Loucy (cell line): ENCODE results near the gene FAM162B.
A peak's percentile ranks its signal among the peaks of the same experiment; 100 is the strongest.

Source experiments
- H2AFZ ChIP-seq: fragments of 200-600 bp; sonication (generic); 2 replicates; pipeline ENCODE4 v1.6.0; 2016; ENCODE audit warnings: antibody characterized with exemption, mild to moderate bottlenecking, low read length, moderate library complexity
- H3F3A ChIP-seq: fragments of 200-600 bp; 2 replicates; pipeline ENCODE4 v1.6.0; 2016; ENCODE audit warnings: antibody characterized with exemption, low read depth, mild to moderate bottlenecking
- H3K27me3 ChIP-seq: fragments of 200-600 bp; sonication (generic); 2 replicates; pipeline ENCODE4 v1.6.1; 2014; ENCODE audit warnings: low read length, mild to moderate bottlenecking; ENCODE audit not compliant: insufficient read depth, poor library complexity, severe bottlenecking
- H3K36me3 ChIP-seq: fragments of 200-600 bp; sonication (generic); 2 replicates; pipeline ENCODE4 v1.6.1; 2016; ENCODE audit warnings: low read length; ENCODE audit not compliant: insufficient read depth
- H3K4me1 ChIP-seq: fragments of 200-600 bp; sonication (generic); 2 replicates; pipeline ENCODE4 v1.5.1; 2014; ENCODE audit warnings: low read length, mild to moderate bottlenecking; ENCODE audit not compliant: insufficient read depth, poor library complexity, severe bottlenecking
- H3K4me2 ChIP-seq: fragments of 200-600 bp; sonication (generic); 2 replicates; pipeline ENCODE4 v1.6.0; 2014; ENCODE audit warnings: antibody characterized with exemption, low read length, low read depth, mild to moderate bottlenecking; ENCODE audit not compliant: poor library complexity, severe bottlenecking
- H3K4me3 ChIP-seq: fragments of 200-600 bp; sonication (generic); 2 replicates; pipeline ENCODE4 v1.5.1; 2014; ENCODE audit warnings: low read length, mild to moderate bottlenecking, mixed read lengths; ENCODE audit not compliant: poor library complexity, severe bottlenecking
- H3K79me2 ChIP-seq: fragments of 200-600 bp; sonication (generic); 2 replicates; pipeline ENCODE4 v1.6.1; 2014; ENCODE audit warnings: low read length; ENCODE audit not compliant: insufficient read depth
- H3K9ac ChIP-seq: fragments of 200-600 bp; sonication (generic); 2 replicates; pipeline ENCODE4 v1.6.0; 2014; ENCODE audit warnings: mild to moderate bottlenecking, low read depth, low read length, moderate library complexity; ENCODE audit not compliant: poor library complexity, severe bottlenecking
- H3K9me2 ChIP-seq: fragments of 200-600 bp; sonication (generic); replicated peaks from 2 replicates; pipeline ENCODE4 v1.6.1; 2016; ENCODE audit warnings: low read depth, low read length, mixed read lengths
- H3K9me3 ChIP-seq: fragments of 200-600 bp; sonication (generic); 2 replicates; pipeline ENCODE4 v1.6.1; 2014; ENCODE audit warnings: mild to moderate bottlenecking, antibody characterized with exemption, low read length, low read depth; ENCODE audit not compliant: insufficient read depth
- H4K20me1 ChIP-seq: fragments of 200-600 bp; sonication (generic); 2 replicates; pipeline ENCODE4 v1.6.0; 2014; ENCODE audit warnings: antibody characterized with exemption, low read length, mild to moderate bottlenecking; ENCODE audit not compliant: insufficient read depth, poor library complexity, severe bottlenecking
- EZH2phosphoT487 ChIP-seq: fragments of 200-600 bp; IDR thresholded peaks from 2 replicates; pipeline ENCODE4 v1.6.1; 2018; ENCODE audit warnings: antibody characterized with exemption, mild to moderate bottlenecking, moderate library complexity, borderline replicate concordance
- TF ChIP-seq, protein P1 (sequence below): fragments of 200-600 bp; sonication (generic); conservative IDR thresholded peaks from 2 replicates; pipeline ENCODE4 v1.5.1; 2014; ENCODE audit warnings: mild to moderate bottlenecking, antibody characterized with exemption, low read length

FAM162B gene

DNA sequence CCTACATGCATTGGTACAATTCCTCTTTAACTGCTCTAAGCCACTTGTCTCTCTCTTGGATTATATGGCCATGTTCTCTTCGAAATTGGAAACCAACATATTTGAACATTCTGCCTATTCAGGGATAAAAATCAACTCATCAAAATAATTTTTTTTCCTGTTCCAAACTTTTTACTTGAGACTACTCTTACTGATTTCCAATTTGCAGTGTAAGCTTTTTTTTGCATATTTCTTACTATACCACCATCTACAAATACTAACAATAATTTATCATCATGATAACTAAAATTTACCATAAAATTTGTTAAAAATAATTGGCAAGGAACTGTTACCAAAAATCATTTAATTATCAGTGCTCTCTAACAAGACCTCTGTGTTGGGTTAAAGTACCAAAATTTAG lies 6.9 kb upstream of the FAM162B start:
- Histone ChIP-seq H3K9me2 (no peaks in the 10 kb centered on the region), H3K9me3 (no peaks in the 10 kb centered on the region), H4K20me1 (no peaks in the 10 kb centered on the region), H3K36me3 (no peaks in the 10 kb centered on the region), H3F3A (no peaks in the 10 kb centered on the region), H2AFZ (no peak overlapping the region), H3K9ac (no peak overlapping the region), H3K4me3 (no peak overlapping the region), H3K79me2 (no peaks in the 10 kb centered on the region), H3K4me2 (no peak overlapping the region), H3K27me3 (no peaks in the 10 kb centered on the region), H3K4me1 (no peaks in the 10 kb centered on the region)
- TF ChIP-seq, protein P1, sequence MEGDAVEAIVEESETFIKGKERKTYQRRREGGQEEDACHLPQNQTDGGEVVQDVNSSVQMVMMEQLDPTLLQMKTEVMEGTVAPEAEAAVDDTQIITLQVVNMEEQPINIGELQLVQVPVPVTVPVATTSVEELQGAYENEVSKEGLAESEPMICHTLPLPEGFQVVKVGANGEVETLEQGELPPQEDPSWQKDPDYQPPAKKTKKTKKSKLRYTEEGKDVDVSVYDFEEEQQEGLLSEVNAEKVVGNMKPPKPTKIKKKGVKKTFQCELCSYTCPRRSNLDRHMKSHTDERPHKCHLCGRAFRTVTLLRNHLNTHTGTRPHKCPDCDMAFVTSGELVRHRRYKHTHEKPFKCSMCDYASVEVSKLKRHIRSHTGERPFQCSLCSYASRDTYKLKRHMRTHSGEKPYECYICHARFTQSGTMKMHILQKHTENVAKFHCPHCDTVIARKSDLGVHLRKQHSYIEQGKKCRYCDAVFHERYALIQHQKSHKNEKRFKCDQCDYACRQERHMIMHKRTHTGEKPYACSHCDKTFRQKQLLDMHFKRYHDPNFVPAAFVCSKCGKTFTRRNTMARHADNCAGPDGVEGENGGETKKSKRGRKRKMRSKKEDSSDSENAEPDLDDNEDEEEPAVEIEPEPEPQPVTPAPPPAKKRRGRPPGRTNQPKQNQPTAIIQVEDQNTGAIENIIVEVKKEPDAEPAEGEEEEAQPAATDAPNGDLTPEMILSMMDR: no peak

DNA sequence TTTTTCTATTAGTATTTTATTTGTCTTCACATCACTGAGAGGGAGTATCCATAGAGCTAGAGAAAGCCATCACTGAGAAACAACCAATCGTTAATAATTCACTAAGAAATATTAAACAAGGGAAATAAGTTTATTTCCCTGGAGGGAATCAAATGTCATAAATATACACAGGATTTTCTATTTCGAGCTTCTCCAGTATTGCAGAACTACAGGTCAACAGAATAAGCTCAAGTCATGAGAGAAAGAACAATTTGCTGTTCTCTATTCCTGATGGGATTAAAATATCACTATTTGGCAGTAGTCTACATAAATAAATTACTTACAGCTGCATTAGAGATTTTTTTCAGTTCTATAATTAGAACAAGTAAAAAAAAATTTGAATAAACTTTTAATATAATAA lies 2.2 kb upstream of the FAM162B start:
- H3K79me2 ChIP-seq: no peaks in the 10 kb centered on the region
- no peaks in the 10 kb centered on the region for H3K9me3 ChIP-seq
- no peak for TF ChIP-seq EZH2phosphoT487
- TF ChIP-seq, protein P1: no peak
- no peaks in the 10 kb centered on the region for H3K9me2 ChIP-seq
- no peaks in the 10 kb centered on the region for H4K20me1 ChIP-seq
- H3K4me3 ChIP-seq: no peak overlapping the region
- no peak overlapping the region for H2AFZ ChIP-seq
- H3K9ac ChIP-seq: no peak overlapping the region
- H3K27me3 ChIP-seq: no peaks in the 10 kb centered on the region
- no peaks in the 10 kb centered on the region for H3K36me3 ChIP-seq
- H3F3A ChIP-seq: no peaks in the 10 kb centered on the region
- no peaks in the 10 kb centered on the region for H3K4me1 ChIP-seq
- H3K4me2 ChIP-seq: no peak overlapping the region

GRCh38 chr6:116766506-116767176 lies 1.1 kb upstream of the FAM162B start:
- Histone ChIP-seq H3K79me2 (no peaks in the 10 kb centered on the region), H2AFZ (peak overlapping the region; percentile 1; the same call in 1 of the 2 replicates), H3F3A (no peaks in the 10 kb centered on the region), H3K4me2 (no peak overlapping the region), H4K20me1 (no peaks in the 10 kb centered on the region), H3K36me3 (no peaks in the 10 kb centered on the region), H3K9ac (no peak overlapping the region), H3K4me3 (no peak overlapping the region), H3K9me2 (no peaks in the 10 kb centered on the region), H3K27me3 (no peaks in the 10 kb centered on the region), H3K9me3 (no peaks in the 10 kb centered on the region), H3K4me1 (no peaks in the 10 kb centered on the region)
- TF ChIP-seq, protein P1: no peak
